ENCODE results near the gene CPA3. TPM values are rescaled to one million over a fixed set of nuclear protein-coding genes. Genes with fewer than 3 reads are reported as not detected.

CPA3 gene
- total and polyA plus RNA-seq, 3 experiments from 2014 or later: not detected

DNA sequence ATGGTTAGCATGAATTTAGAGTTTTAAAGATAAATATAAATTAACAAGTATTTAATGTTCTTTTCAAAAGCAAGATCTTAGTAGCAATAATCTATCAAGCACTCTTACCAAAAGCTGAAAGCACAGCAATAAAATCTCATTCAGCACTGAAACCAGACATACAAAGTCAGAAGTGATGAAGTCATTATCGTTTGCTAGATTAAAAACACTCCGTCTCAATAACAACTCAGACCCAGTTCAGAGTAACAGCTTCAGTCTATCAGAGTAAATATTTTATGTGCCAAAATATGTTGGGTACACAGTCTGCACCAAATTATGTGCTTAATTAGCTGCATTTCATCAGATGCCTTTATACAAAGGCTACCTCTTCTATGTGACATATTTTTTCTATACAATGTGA lies 41.6 kb downstream of the CPA3 start:
- no peaks in the 10 kb centered on the region for H3K9me3 Mint-ChIP-seq
- H3K27ac Mint-ChIP-seq: no peak overlapping the region
- ChIA-PET POLR2A (no interaction called here), CTCF (no interaction called here)
- H3K27me3 Mint-ChIP-seq: peaks cover 25 to 57% of the 10 kb centered on the region in 2 donors
- H3K4me3 Mint-ChIP-seq: no peak overlapping the region
- no peaks in the 10 kb centered on the region for H3K4me1 Mint-ChIP-seq
- Histone ChIP-seq H3K4me1 (ENCODE audit: insufficient read depth, low read length) (no peaks in the 10 kb centered on the region), H3K27ac (ENCODE audit: low read depth, low read length) (no peak overlapping the region), H3K27me3 (ENCODE audit: insufficient read depth, low read length, poor library complexity, severe bottlenecking) (no peaks in the 10 kb centered on the region), H3K4me3 (ENCODE audit: low read length) (no peak overlapping the region), H3K9me3 (ENCODE audit: low read length) (no peaks in the 10 kb centered on the region), H3K36me3 (ENCODE audit: insufficient read depth, low read length) (no peaks in the 10 kb centered on the region)
- no peak for DNase-seq
- H3K36me3 Mint-ChIP-seq: peaks cover 0 to 3% (median 0%) of the 10 kb centered on the region in 3 donors

DNA sequence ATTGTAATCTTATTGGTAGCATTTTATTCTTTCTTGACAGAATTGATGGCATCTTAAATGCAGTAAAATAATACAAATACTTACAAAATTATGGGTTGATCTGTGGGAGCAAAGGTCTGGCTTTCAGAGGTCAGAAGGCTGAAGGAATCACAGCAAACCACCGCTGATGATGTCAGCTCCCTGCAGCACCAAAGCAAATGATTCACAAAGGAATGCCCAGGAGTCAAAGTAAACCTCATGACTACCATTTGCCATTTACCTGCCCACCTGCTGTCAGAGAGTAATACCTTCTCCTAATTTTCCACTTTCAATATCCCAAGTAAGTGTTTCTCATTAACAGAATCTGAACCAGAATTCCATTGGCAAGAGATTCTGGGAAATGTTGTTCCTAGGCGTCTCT lies 46.1 kb downstream of the CPA3 start:
- Mint-ChIP-seq H3K27ac (no peak overlapping the region), H3K4me3 (no peak overlapping the region), H3K4me1 (no peaks in the 10 kb centered on the region), H3K9me3 (no peaks in the 10 kb centered on the region), H3K36me3 (peaks cover 0 to 3% (median 0%) of the 10 kb centered on the region in 3 donors), H3K27me3 (peaks cover 28 to 43% of the 10 kb centered on the region in 2 donors)
- Histone ChIP-seq H3K27ac (ENCODE audit: low read depth, low read length) (no peak overlapping the region), H3K27me3 (ENCODE audit: insufficient read depth, low read length, poor library complexity, severe bottlenecking) (no peaks in the 10 kb centered on the region), H3K9me3 (ENCODE audit: low read length) (no peaks in the 10 kb centered on the region), H3K4me1 (ENCODE audit: insufficient read depth, low read length) (no peaks in the 10 kb centered on the region), H3K36me3 (ENCODE audit: insufficient read depth, low read length) (no peaks in the 10 kb centered on the region), H3K4me3 (ENCODE audit: low read length) (no peak overlapping the region)
- ChIA-PET CTCF (no interaction called here), POLR2A (no interaction called here)
- DNase-seq: no peak

DNA sequence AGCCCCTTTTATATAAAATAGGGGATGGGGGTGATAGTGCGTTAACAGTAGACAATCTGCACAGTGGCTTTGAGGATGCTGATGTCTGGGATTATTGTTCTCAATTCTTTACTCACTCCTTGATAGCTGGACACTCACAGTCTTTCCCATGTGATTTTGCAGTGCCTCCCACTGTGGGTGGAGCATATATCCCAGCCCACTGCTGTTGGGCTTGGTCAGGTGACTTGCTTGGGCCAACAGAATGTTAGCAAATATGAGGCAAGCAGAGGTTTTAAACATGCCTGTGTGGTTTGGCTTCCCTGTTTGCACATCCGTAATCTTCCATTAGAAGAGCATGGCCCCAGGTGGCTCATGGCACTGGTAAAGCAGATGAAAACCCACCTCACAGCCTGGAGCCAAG lies 46.5 kb downstream of the CPA3 start:
- ChIA-PET POLR2A (no interaction called here), CTCF (no interaction called here)
- no peak overlapping the region for H3K27ac Mint-ChIP-seq
- H3K36me3 Mint-ChIP-seq: peaks cover 0 to 3% (median 0%) of the 10 kb centered on the region in 3 donors
- H3K27ac ChIP-seq (ENCODE audit: low read depth, low read length): no peak overlapping the region
- no peak overlapping the region for H3K4me3 ChIP-seq (ENCODE audit: low read length)
- no peaks in the 10 kb centered on the region for H3K27me3 ChIP-seq (ENCODE audit: insufficient read depth, low read length, poor library complexity, severe bottlenecking)
- H3K4me1 Mint-ChIP-seq: no peaks in the 10 kb centered on the region
- DNase-seq: no peak
- H3K9me3 Mint-ChIP-seq: no peaks in the 10 kb centered on the region
- H3K9me3 ChIP-seq (ENCODE audit: low read length): no peaks in the 10 kb centered on the region
- H3K36me3 ChIP-seq (ENCODE audit: insufficient read depth, low read length): no peaks in the 10 kb centered on the region
- H3K27me3 Mint-ChIP-seq: peaks cover 28 to 41% of the 10 kb centered on the region in 2 donors
- H3K4me3 Mint-ChIP-seq: no peak overlapping the region
- no peaks in the 10 kb centered on the region for H3K4me1 ChIP-seq (ENCODE audit: insufficient read depth, low read length)

DNA sequence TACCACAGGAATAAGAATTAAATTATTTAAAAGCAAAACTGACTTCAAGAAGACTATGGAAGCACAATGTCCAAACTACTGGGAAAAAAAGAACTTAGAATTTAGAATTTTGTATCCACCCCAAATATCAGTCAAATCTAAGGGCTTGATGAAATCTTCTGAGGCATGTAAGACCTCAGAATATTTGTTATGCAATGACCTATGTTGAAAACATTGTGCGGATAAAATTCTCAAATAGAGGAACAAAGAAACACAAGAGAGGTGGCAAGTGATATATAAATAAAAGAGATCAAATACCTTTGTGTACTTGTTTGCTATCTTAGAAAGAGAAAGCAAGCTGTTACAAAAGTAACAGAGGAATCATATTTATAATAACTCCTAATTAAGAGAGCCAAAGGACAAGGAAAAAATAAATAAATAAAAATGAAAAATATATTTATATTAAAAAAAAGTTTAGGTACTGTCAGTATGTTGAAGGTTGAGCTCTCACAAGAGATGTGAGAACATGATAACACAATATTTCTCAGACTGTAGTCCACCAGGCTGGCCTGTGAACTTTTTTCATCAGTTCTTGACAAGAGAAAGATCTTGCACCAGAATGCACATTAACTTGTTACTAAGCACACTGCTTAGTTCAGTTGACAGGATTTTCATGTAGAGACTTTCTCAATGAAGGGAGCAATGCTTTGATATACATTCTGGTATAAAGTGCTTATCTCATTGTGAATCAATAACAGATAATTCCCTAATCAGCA lies 50.0 kb downstream of the CPA3 start:
- ChIA-PET POLR2A (no interaction called here), CTCF (no interaction called here)
- DNase-seq: no peak
- no peak overlapping the region for H3K4me3 Mint-ChIP-seq
- Histone ChIP-seq H3K27me3 (ENCODE audit: insufficient read depth, low read length, poor library complexity, severe bottlenecking) (no peaks in the 10 kb centered on the region), H3K9me3 (ENCODE audit: low read length) (no peaks in the 10 kb centered on the region), H3K4me3 (ENCODE audit: low read length) (no peak overlapping the region), H3K27ac (ENCODE audit: low read depth, low read length) (no peak overlapping the region), H3K36me3 (ENCODE audit: insufficient read depth, low read length) (no peaks in the 10 kb centered on the region), H3K4me1 (ENCODE audit: insufficient read depth, low read length) (no peaks in the 10 kb centered on the region)
- H3K27me3 Mint-ChIP-seq: peaks cover 15 to 20% of the 10 kb centered on the region in 2 donors
- no peaks in the 10 kb centered on the region for H3K9me3 Mint-ChIP-seq
- no peaks in the 10 kb centered on the region for H3K36me3 Mint-ChIP-seq
- no peaks in the 10 kb centered on the region for H3K4me1 Mint-ChIP-seq
- no peak overlapping the region for H3K27ac Mint-ChIP-seq

DNA sequence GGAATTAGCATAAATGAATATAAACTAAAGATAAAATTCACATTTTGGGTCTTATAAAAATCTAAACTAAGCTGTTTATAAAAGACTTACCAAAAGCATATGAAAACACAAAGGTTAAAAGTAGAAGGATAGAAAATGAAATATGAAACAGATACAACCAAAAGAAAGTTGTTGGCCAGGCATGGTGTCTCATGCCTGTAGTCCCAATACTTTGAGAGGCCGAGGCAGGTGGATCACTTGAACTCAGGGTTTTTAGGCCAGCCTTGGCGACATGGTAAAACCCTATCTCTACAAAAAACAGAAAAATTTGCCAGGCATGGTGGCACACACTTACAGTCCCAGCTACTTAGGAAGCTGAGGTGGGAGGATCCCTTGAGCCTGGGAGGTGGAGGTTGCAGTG lies 51.0 kb downstream of the CPA3 start:
- Histone ChIP-seq H3K36me3 (ENCODE audit: insufficient read depth, low read length) (no peaks in the 10 kb centered on the region), H3K27ac (ENCODE audit: low read depth, low read length) (no peak overlapping the region), H3K4me3 (ENCODE audit: low read length) (no peak overlapping the region), H3K4me1 (ENCODE audit: insufficient read depth, low read length) (no peaks in the 10 kb centered on the region), H3K9me3 (ENCODE audit: low read length) (no peaks in the 10 kb centered on the region), H3K27me3 (ENCODE audit: insufficient read depth, low read length, poor library complexity, severe bottlenecking) (no peaks in the 10 kb centered on the region)
- Mint-ChIP-seq H3K4me3 (no peak overlapping the region), H3K27ac (no peak overlapping the region), H3K9me3 (peaks cover 0 to 2% (median 0%) of the 10 kb centered on the region in 5 donors), H3K36me3 (no peaks in the 10 kb centered on the region), H3K27me3 (peaks cover 13 to 18% of the 10 kb centered on the region in 2 donors), H3K4me1 (no peaks in the 10 kb centered on the region)
- no peak for DNase-seq
- ChIA-PET POLR2A (no interaction called here), CTCF (no interaction called here)

DNA sequence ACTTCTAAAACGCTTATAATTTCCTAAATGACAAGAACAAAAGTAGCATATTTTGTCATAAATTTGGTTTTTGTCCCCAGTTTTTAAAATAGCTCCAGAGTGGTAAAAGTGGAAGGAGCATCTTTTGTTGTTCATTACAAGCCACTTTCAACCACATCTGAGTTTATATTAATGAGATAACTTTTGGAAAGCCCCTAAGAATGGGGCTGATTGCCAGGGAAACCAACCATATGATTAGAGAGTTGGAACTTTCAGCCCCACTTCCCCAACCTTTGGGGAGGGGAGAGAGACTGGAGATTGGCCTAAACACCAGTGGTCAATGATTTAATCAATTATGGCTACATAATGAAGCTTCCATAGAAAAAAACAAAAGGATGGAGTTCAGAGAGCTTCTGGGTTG lies 57.4 kb downstream of the CPA3 start:
- H3K4me1 Mint-ChIP-seq: no peaks in the 10 kb centered on the region
- H3K27ac Mint-ChIP-seq: no peak overlapping the region
- no peaks in the 10 kb centered on the region for H3K36me3 Mint-ChIP-seq
- no peak for DNase-seq
- POLR2A ChIA-PET: no interaction called here
- no peaks in the 10 kb centered on the region for H3K27me3 ChIP-seq (ENCODE audit: insufficient read depth, low read length, poor library complexity, severe bottlenecking)
- H3K4me1 ChIP-seq (ENCODE audit: insufficient read depth, low read length): no peaks in the 10 kb centered on the region
- H3K4me3 ChIP-seq (ENCODE audit: low read length): no peak overlapping the region
- no peak overlapping the region for H3K27ac ChIP-seq (ENCODE audit: low read depth, low read length)
- H3K9me3 ChIP-seq (ENCODE audit: low read length): no peaks in the 10 kb centered on the region
- H3K9me3 Mint-ChIP-seq: peaks cover 0 to 4% (median 0%) of the 10 kb centered on the region in 5 donors
- H3K36me3 ChIP-seq (ENCODE audit: insufficient read depth, low read length): no peaks in the 10 kb centered on the region
- no peak overlapping the region for H3K4me3 Mint-ChIP-seq
- CTCF ChIA-PET: interaction anchor here (2.0 kb wide), 1 partner anchor 11 kb away, joined by 4 read pairs; no protein-coding TSS in a partner anchor
- H3K27me3 Mint-ChIP-seq: peaks cover 3 to 21% of the 10 kb centered on the region in 2 donors

DNA sequence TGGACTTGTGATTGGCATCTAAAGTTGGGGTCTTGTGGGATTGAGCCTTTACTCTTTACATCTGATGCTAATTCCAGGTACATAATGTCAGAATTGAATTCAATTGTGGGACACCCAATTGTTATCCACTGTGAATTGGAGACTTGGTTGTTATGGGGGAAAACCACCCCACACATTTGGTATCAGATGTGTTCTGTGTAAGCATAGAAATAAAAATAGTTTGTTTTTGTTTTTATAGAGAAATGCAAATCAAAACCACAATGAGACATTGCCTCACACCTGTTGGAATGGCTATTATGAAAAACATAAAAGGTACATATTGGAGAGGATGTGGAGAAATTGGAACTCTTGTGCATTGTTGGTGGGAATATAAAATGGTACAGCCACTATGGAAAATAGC lies 58.5 kb downstream of the CPA3 start:
- no peak overlapping the region for H3K4me3 Mint-ChIP-seq
- no peak overlapping the region for H3K4me3 ChIP-seq (ENCODE audit: low read length)
- H3K9me3 ChIP-seq (ENCODE audit: low read length): no peaks in the 10 kb centered on the region
- POLR2A ChIA-PET: no interaction called here
- H3K9me3 Mint-ChIP-seq: peaks cover 0 to 4% (median 0%) of the 10 kb centered on the region in 5 donors
- DNase-seq: no peak
- H3K27me3 Mint-ChIP-seq: peaks cover under 1 to 21% of the 10 kb centered on the region in 2 donors
- H3K4me1 ChIP-seq (ENCODE audit: insufficient read depth, low read length): no peaks in the 10 kb centered on the region
- CTCF ChIA-PET: interaction anchor here (2.0 kb wide), 1 partner anchor 10 kb away, joined by 4 read pairs; no protein-coding TSS in a partner anchor
- no peak overlapping the region for H3K27ac Mint-ChIP-seq
- no peak overlapping the region for H3K27ac ChIP-seq (ENCODE audit: low read depth, low read length)
- no peaks in the 10 kb centered on the region for H3K4me1 Mint-ChIP-seq
- H3K36me3 Mint-ChIP-seq: no peaks in the 10 kb centered on the region
- no peaks in the 10 kb centered on the region for H3K36me3 ChIP-seq (ENCODE audit: insufficient read depth, low read length)
- H3K27me3 ChIP-seq (ENCODE audit: insufficient read depth, low read length, poor library complexity, severe bottlenecking): no peaks in the 10 kb centered on the region

DNA sequence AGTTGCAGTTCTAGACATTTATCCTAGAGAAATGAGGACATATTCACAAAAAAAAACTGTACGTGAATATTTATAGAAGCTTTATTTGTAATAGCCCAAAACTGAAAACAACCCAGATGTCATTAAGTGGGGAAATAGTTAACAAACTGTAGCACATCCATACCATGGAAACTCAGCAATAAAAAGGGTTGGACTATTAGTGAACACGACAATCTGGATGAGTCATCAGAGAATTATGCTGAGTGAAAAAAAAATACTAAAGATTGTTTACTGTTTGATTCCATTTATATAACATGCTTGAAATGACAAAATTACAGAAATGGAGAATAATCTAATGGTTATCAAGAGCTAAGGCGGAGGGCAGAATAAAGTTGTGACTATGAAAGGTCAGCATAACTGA lies 59.5 kb downstream of the CPA3 start:
- Histone ChIP-seq H3K9me3 (ENCODE audit: low read length) (no peaks in the 10 kb centered on the region), H3K36me3 (ENCODE audit: insufficient read depth, low read length) (no peaks in the 10 kb centered on the region), H3K27me3 (ENCODE audit: insufficient read depth, low read length, poor library complexity, severe bottlenecking) (no peaks in the 10 kb centered on the region), H3K4me3 (ENCODE audit: low read length) (no peak overlapping the region), H3K4me1 (ENCODE audit: insufficient read depth, low read length) (no peaks in the 10 kb centered on the region), H3K27ac (ENCODE audit: low read depth, low read length) (no peak overlapping the region)
- H3K27ac Mint-ChIP-seq: peak overlapping the region in 1 of 8 donors; percentile 18
- H3K36me3 Mint-ChIP-seq: no peaks in the 10 kb centered on the region
- H3K9me3 Mint-ChIP-seq: peaks cover 0 to 4% (median 0%) of the 10 kb centered on the region in 5 donors
- no peaks in the 10 kb centered on the region for H3K4me1 Mint-ChIP-seq
- DNase-seq: no peak
- CTCF ChIA-PET: no interaction called here
- peaks cover 0 to 21% of the 10 kb centered on the region in 2 donors for H3K27me3 Mint-ChIP-seq
- H3K4me3 Mint-ChIP-seq: no peak overlapping the region
- POLR2A ChIA-PET: no interaction called here

Data from CD8-positive, alpha-beta memory T cell (primary cell).